MCF 10A (cell line): ENCODE measurements around the gene CDC45. TPM values are rescaled to one million over a fixed set of nuclear protein-coding genes. Genes with fewer than 3 reads are reported as not detected.

Source experiments
- BruUV-seq: library from RNA; stranded (reverse); fragments of 400-500 nt; replicated peaks from 2 replicates; lab custom pipeline; 2021; lab: Mats Ljungman, UMichigan
- CTCF ChIA-PET: fragments of 300-600 bp; sonication (Branson Sonifier 250); formaldehyde crosslinking; extraction: SDS; loops from one replicate; lab custom pipeline; 2021; ENCODE audit warnings: antibody characterized with exemption, inconsistent platforms; lab: Yijun Ruan, JAX
- POLR2A ChIA-PET: fragments of 300-600, 350-650 bp; sonication (Branson Sonifier 250); formaldehyde crosslinking; extraction: SDS; loops from one replicate; lab custom pipeline; 2020; ENCODE audit warnings: antibody characterized with exemption, inconsistent platforms; lab: Yijun Ruan, JAX
- DNase-seq: peaks from one replicate; pipeline ENCODE4 v3.0.0-alpha.2; 2018; ENCODE audit not compliant: unreplicated experiment
- H3K27ac Mint-ChIP-seq: one replicate; pipeline ENCODE4 v1.8.0; 2022; ENCODE audit warnings: mild to moderate bottlenecking, low read depth, mixed read lengths; ENCODE audit not compliant: unreplicated experiment
- H3K27me3 Mint-ChIP-seq: one replicate; pipeline ENCODE4 v1.8.0; 2022; ENCODE audit warnings: mixed read lengths; ENCODE audit not compliant: insufficient read depth, unreplicated experiment
- H3K36me3 Mint-ChIP-seq: one replicate; pipeline ENCODE4 v1.8.0; 2022; ENCODE audit warnings: mild to moderate bottlenecking, moderate library complexity, mixed read lengths; ENCODE audit not compliant: insufficient read depth, unreplicated experiment
- H3K4me1 Mint-ChIP-seq: one replicate; pipeline ENCODE4 v1.8.0; 2022; ENCODE audit warnings: mixed read lengths; ENCODE audit not compliant: insufficient read depth, unreplicated experiment
- H3K4me3 Mint-ChIP-seq: one replicate; pipeline ENCODE4 v1.8.0; 2022; ENCODE audit warnings: mild to moderate bottlenecking, moderate library complexity, mixed read lengths; ENCODE audit not compliant: unreplicated experiment
- H3K9me3 Mint-ChIP-seq: one replicate; pipeline ENCODE4 v1.8.0; 2022; ENCODE audit warnings: mixed read lengths; ENCODE audit not compliant: unreplicated experiment
- CTCF ChIP-seq: fragments of 200-600 bp; IDR thresholded peaks from one replicate; pipeline ENCODE4 v1.8.0; 2022; ENCODE audit warnings: antibody characterized with exemption, mild to moderate bottlenecking; ENCODE audit not compliant: unreplicated experiment
- intact Hi-C: fragments of 100-400 bp; cut with micrococcal nuclease; formaldehyde crosslinking; loops from 2 replicates; pipeline ENCODE4 v1.14.1; 2022
- total RNA-seq: library from RNA; stranded (reverse); gene quantifications from 2 replicates; pipeline ENCODE4 v1.2.3, GENCODE V29; 2022

CDC45 gene
- total RNA-seq, 1 experiment from 2014 or later, result 18.6 TPM

GRCh38 chr22:19478045-19478900 lies 1.4 kb upstream of the CDC45 start:
- CTCF ChIA-PET, result interaction anchor here (0.6 to 2.7 kb wide), 10 partner anchors 8 to 334 kb away, joined by 3 to 26 read pairs (median 4); partner anchors contain the start of gene ESS2
- Mint-ChIP-seq H3K9me3 (no peaks in the 10 kb centered on the region), H3K4me3 (peak overlapping the region; percentile 96), H3K4me1 (peaks cover 32% of the 10 kb centered on the region), H3K36me3 (peaks cover 23% of the 10 kb centered on the region), H3K27ac (peak overlapping the region; percentile 100), H3K27me3 (no peaks in the 10 kb centered on the region)
- no peak for TF ChIP-seq CTCF
- intact Hi-C loops, result no loop called here
- TSS peak; percentile 39 for BruUV-seq
- no peak for DNase-seq
- POLR2A ChIA-PET, result interaction anchor here (0.8 to 5.5 kb wide), 15 partner anchors 9 to 334 kb away, joined by 3 to 59 read pairs (median 9); partner anchors contain the start of genes C22orf39, CLTCL1, ESS2 and HIRA

GRCh38 chr22:19478901-19479354 lies 792 bp upstream of the CDC45 start, which contains the start of gene UFD1:
TSS of gene UFD1 (minus strand) at chr22:19479193. CDS start at chr22:19479085, 108 bp downstream.
- POLR2A ChIA-PET, result interaction anchor here (0.7 to 5.5 kb wide), 24 partner anchors 9 to 1029 kb away, joined by 3 to 59 read pairs (median 5); partner anchors contain the start of genes C22orf39, CLTCL1, ESS2 and HIRA
- intact Hi-C loops, result loop anchor here (1.0 kb wide), 2 partner anchors 179 to 335 kb away; partner anchors contain the start of gene ESS2

GRCh38 chr22:19480173-19480568 lies 451 bp downstream of the CDC45 start:
- ChIA-PET POLR2A (interaction anchor here (0.6 to 5.5 kb wide), 25 partner anchors 8 to 1028 kb away, joined by 3 to 59 read pairs (median 5); partner anchors contain the start of genes C22orf39, CLTCL1, ESS2 and HIRA), CTCF (interaction anchor here (0.6 to 1.4 kb wide), 2 partner anchors 149 to 473 kb away, joined by 3 to 6 read pairs; no protein-coding TSS in a partner anchor)
- no TSS peak for BruUV-seq
- Mint-ChIP-seq H3K4me1 (peaks cover 37% of the 10 kb centered on the region), H3K27me3 (no peaks in the 10 kb centered on the region), H3K36me3 (peaks cover 24% of the 10 kb centered on the region), H3K27ac (peak overlapping the region; percentile 100), H3K4me3 (peak overlapping the region; percentile 96), H3K9me3 (no peaks in the 10 kb centered on the region)
- intact Hi-C loops, result no loop called here
- DNase-seq, result no peak
- TF ChIP-seq CTCF, result no peak

More at GRCh38 chr22:19478901-19479354, 792 bp upstream of the CDC45 start, which contains the start of gene UFD1:
- Mint-ChIP-seq H3K36me3 (peaks cover 21% of the 10 kb centered on the region), H3K27ac (peak within 1 kb of the TSS; percentile 100), H3K27me3 (no peaks in the 10 kb centered on the region), H3K4me1 (peaks cover 36% of the 10 kb centered on the region), H3K4me3 (peak within 1 kb of the TSS; percentile 96), H3K9me3 (no peaks in the 10 kb centered on the region)
- BruUV-seq, result no TSS peak
- no peak for TF ChIP-seq CTCF
- DNase-seq, result peak; percentile 79
- CTCF ChIA-PET, result interaction anchor here (1.1 to 2.7 kb wide), 3 partner anchors 15 to 335 kb away, joined by 3 to 26 read pairs (median 3); partner anchors contain the start of gene ESS2
